HepG2 (cell line): ENCODE results near the gene NUP93. TPM values are rescaled to one million over a fixed set of nuclear protein-coding genes. Genes with fewer than 3 reads are reported as not detected.

Source experiments
- ARHGAP35 ChIP-seq: sonication (generic); formaldehyde crosslinking; IDR thresholded peaks from 2 replicates; pipeline ENCODE4 v1.9.0; 2022; ENCODE audit warnings: mild to moderate bottlenecking, inconsistent platforms, moderate library complexity, missing genetic modification reagents, borderline replicate concordance
- CBFB ChIP-seq: sonication (generic); formaldehyde crosslinking; IDR thresholded peaks from 2 replicates; pipeline ENCODE4 v1.4.0; 2020; ENCODE audit warnings: missing genetic modification reagents
- GATAD2A ChIP-seq: IDR thresholded peaks from 2 replicates; pipeline ENCODE4 v1.6.1; 2016
- HBP1 ChIP-seq: IDR thresholded peaks from 2 replicates; pipeline ENCODE4 v1.6.1; 2016; ENCODE audit warnings: low read depth, control low read depth
- NFIC ChIP-seq: IDR thresholded peaks from 2 replicates; pipeline ENCODE4 v1.6.1; 2012; ENCODE audit warnings: mild to moderate bottlenecking, low read length, inconsistent platforms
- RCOR2 ChIP-seq: IDR thresholded peaks from 2 replicates; pipeline ENCODE4 v1.6.1; 2016; ENCODE audit warnings: missing biosample characterization, missing genetic modification reagents
- SMAD1 ChIP-seq: sonication (generic); formaldehyde crosslinking; IDR thresholded peaks from 2 replicates; pipeline ENCODE4 v1.4.0; 2020; ENCODE audit warnings: missing genetic modification reagents, low read depth, mild to moderate bottlenecking, borderline replicate concordance
- SMC3 ChIP-seq: IDR thresholded peaks from 2 replicates; pipeline ENCODE4 v1.6.1; 2011; ENCODE audit warnings: low read length, improper control_type of control experiment
- ZFP41 ChIP-seq: sonication (generic); formaldehyde crosslinking; IDR thresholded peaks from 2 replicates; pipeline ENCODE4 v1.4.0; 2020; ENCODE audit warnings: mild to moderate bottlenecking, missing genetic modification reagents, borderline replicate concordance
- ZNF142 ChIP-seq: sonication (generic); formaldehyde crosslinking; IDR thresholded peaks from 2 replicates; pipeline ENCODE4 v1.4.0; 2020; ENCODE audit warnings: missing genetic modification reagents
- ZNF234 ChIP-seq: sonication (generic); formaldehyde crosslinking; conservative IDR thresholded peaks from 2 replicates; pipeline ENCODE4 v1.5.1; 2020; ENCODE audit warnings: mild to moderate bottlenecking, missing genetic modification reagents
- ZNF256 ChIP-seq: sonication (generic); formaldehyde crosslinking; conservative IDR thresholded peaks from 2 replicates; pipeline ENCODE4 v1.4.0; 2020; ENCODE audit warnings: missing genetic modification reagents
- ZNF276 ChIP-seq: sonication (generic); formaldehyde crosslinking; IDR thresholded peaks from 2 replicates; pipeline ENCODE4 v1.4.0; 2020; ENCODE audit warnings: mild to moderate bottlenecking, low read depth, missing genetic modification reagents
- ZNF629 ChIP-seq: sonication (generic); formaldehyde crosslinking; conservative IDR thresholded peaks from 2 replicates; pipeline ENCODE4 v1.5.0; 2020; ENCODE audit warnings: missing genetic modification reagents
- polyA plus RNA-seq, 8 experiments: library from polyadenylated mRNA; depleted of rRNA in 3 of 8; stranded (reverse) in 7 of 8; unstranded in 1 of 8; fragments of >200 nt; fragmentation: Illumina TruSeq in 4 of 8; extraction: Trizol in 4 of 8; gene quantifications; 2 replicates each; pipeline versions ENCODE4 v1.2.1 to v1.2.3, GENCODE V29; 2011 to 2016; ENCODE audit warnings: low read depth in 4 of 8, missing spikeins in 1 of 8, mixed read lengths in 1 of 8; ENCODE audit not compliant: insufficient read depth in 1 of 8
- total RNA-seq, 5 experiments: library from RNA; depleted of rRNA; stranded (reverse); fragments of >200 nt; fragmentation: Illumina TruSeq; extraction: Trizol; gene quantifications; 2 replicates each; pipeline ENCODE4 v1.2.3, GENCODE V29; 2016; ENCODE audit warnings: low read depth in 1 of 5
- TF ChIP-seq, protein P1 (sequence below): sonication (generic); formaldehyde crosslinking; IDR thresholded peaks from 2 replicates; pipeline ENCODE4 v1.4.0; 2020; ENCODE audit warnings: missing genetic modification reagents

NUP93 gene
- total and polyA plus RNA-seq, 2 of the 13 experiments (the other 11 are each of a cell fraction or from before 2014, with no cell fraction given), result 58.5 to 140 TPM

DNA sequence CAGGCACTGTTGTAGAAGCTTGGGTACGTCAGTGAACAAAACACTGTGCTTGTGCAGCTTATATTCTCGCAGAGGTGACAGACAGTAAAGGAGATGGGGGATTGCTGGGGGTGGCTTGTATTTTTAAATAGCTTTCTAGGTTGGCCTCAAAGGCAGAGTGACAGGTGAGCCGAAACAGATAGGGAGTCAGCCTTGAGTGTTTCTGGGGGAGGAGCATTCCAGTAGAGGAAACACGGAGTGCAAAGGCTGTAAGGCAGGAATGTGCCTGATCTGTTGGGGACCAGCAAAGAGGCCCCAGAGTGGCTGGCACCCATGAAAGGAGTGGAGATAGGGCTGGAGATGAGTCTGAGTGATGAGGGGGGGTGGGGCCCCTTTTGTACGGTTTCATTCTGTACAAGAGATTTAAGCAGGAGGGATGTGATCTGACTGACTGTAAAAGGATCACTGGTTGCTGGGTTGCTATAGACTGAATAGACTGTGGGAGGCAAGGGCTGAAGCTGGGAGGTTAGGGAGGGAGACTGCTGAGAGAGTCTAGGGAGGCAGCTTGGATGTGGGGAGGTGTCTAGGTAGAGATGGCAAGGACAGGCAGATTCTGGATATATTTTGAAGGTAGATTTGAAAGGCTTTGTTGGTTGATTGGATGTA, 15.2 kb downstream of the NUP93 start (continued):
- TF ChIP-seq ZFP41 (CRISPR knock-in tag) (no peak), SMC3 (no peak), ZNF142 (0 out of 2 replicates have a peak, but pooled peaks have one; percentile 28), ARHGAP35 (CRISPR knock-in tag) (no peak), ZNF276 (CRISPR knock-in tag) (no peak), HBP1 (no peak), GATAD2A (no peak; the same call in 1 of the 2 replicates), CBFB (no peak), ZNF629 (CRISPR knock-in tag) (0 out of 2 replicates have a peak, but pooled peaks have one; percentile 24), NFIC (no peak), SMAD1 (no peak), ZNF234 (CRISPR knock-in tag) (no peak), ZNF256 (CRISPR knock-in tag) (no peak), RCOR2 (CRISPR knock-in tag) (no peak)
- TF ChIP-seq, protein P1, sequence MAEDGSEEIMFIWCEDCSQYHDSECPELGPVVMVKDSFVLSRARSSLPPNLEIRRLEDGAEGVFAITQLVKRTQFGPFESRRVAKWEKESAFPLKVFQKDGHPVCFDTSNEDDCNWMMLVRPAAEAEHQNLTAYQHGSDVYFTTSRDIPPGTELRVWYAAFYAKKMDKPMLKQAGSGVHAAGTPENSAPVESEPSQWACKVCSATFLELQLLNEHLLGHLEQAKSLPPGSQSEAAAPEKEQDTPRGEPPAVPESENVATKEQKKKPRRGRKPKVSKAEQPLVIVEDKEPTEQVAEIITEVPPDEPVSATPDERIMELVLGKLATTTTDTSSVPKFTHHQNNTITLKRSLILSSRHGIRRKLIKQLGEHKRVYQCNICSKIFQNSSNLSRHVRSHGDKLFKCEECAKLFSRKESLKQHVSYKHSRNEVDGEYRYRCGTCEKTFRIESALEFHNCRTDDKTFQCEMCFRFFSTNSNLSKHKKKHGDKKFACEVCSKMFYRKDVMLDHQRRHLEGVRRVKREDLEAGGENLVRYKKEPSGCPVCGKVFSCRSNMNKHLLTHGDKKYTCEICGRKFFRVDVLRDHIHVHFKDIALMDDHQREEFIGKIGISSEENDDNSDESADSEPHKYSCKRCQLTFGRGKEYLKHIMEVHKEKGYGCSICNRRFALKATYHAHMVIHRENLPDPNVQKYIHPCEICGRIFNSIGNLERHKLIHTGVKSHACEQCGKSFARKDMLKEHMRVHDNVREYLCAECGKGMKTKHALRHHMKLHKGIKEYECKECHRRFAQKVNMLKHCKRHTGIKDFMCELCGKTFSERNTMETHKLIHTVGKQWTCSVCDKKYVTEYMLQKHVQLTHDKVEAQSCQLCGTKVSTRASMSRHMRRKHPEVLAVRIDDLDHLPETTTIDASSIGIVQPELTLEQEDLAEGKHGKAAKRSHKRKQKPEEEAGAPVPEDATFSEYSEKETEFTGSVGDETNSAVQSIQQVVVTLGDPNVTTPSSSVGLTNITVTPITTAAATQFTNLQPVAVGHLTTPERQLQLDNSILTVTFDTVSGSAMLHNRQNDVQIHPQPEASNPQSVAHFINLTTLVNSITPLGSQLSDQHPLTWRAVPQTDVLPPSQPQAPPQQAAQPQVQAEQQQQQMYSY, result no peak
